GM12891 (cell line): Measurements from ENCODE around the gene TTC22.

Experiments
- POLR2A ChIP-seq: IDR thresholded peaks from 2 replicates; pipeline ENCODE4 v1.6.1; 2011; ENCODE audit warnings: low read depth, low read length, control low read depth
- POLR2AphosphoS5 ChIP-seq: IDR thresholded peaks from 2 replicates; pipeline ENCODE4 v1.6.1; 2011; ENCODE audit warnings: low read depth, low read length, control low read depth

GRCh38 chr1:54791880-54792522 is 9.1 kb downstream of the TTC22 start:
- TF ChIP-seq POLR2A (no peak), POLR2AphosphoS5 (no peak)
